HG02973 (cell line): ENCODE results near the gene NRL.
A peak's percentile ranks its signal among the peaks of the same experiment; 100 is the strongest.
"Not testable (repeated sequence)": the region's sequence is repeated elsewhere in the genome, so short reads cannot be mapped to it uniquely, and the experiment has no call there.

Source experiments
- ATAC-seq: cut with Tn5 transposase; IDR thresholded peaks from one replicate; pipeline ENCODE4 v1.9.1; 2021; ENCODE audit warnings: moderate library complexity; ENCODE audit not compliant: unreplicated experiment

NRL gene

DNA sequence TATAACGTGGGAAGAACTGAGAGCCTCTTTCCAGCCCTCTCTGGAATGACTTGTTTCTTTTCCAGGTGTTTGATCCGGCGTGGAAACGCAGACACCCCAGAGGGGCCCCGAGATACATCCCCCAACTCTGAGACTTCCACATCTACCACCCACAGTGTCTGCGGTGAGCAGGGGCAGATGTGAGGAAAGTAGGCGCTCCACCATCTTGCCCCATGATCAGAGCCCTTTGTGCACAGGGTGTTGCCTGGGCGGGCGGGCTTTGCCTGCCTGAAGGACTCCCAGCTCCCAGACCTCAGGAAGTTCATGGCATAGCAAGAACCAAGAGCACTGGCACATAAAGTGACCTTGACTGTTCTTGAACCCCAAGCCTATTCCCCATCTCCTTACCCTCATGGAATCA is 60.1 kb downstream of the NRL start:
- no peak for ATAC-seq

DNA sequence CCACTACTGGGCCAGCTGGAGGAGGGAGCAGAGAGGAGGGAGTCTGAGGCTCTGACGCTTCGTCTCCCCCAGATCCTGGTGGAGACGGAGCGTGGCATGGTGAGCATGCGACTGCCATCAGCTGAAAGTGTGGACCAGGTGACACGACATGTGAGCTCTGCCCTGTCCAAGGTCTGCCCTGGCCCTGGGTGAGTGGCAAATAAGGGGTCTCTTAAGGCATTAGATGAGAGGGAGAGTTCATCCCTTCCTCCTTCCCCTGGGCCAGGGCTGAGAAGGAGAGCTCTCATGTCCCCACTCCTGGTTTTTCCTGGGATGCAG is 60.5 kb downstream of the NRL start:
- no peak for ATAC-seq

DNA sequence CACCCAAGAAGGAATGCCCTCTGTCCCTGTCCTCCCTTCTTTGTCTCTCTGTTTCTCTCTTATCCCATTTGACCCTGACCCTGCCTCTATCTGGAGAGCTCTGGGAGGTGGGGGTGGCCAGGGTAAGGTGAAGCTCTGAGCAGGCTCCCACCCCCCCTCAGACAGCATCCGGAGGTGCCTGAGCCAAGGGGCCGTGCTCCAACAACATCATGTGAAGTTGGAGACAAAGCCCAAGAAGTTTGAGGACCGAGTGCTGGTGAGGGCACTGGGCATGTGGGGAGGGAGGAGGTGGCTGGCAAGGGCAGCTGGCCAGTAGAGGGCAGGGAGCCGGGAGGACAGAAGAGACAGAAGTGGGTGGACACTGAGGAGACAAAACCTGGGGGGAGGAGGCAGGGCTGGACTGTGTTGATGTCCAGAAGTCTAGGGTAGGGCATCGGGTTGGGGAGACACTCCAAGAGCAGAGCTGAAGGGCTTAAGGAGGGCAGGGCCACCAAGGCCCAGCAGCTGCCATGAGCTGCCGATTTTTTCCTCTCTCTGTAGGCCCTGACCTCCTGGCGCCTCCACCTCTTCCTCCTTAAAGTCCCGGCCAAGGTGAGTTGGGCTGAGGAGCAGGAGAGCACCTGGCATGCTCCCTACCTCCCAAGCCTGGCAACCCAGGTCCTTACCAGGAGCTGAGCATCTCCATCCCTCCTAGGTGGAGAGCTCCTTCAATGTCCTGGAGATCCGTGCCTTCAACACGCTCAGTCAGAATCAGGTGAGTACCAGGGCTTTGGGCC is 61.0 kb downstream of the NRL start:
- no peak for ATAC-seq

DNA sequence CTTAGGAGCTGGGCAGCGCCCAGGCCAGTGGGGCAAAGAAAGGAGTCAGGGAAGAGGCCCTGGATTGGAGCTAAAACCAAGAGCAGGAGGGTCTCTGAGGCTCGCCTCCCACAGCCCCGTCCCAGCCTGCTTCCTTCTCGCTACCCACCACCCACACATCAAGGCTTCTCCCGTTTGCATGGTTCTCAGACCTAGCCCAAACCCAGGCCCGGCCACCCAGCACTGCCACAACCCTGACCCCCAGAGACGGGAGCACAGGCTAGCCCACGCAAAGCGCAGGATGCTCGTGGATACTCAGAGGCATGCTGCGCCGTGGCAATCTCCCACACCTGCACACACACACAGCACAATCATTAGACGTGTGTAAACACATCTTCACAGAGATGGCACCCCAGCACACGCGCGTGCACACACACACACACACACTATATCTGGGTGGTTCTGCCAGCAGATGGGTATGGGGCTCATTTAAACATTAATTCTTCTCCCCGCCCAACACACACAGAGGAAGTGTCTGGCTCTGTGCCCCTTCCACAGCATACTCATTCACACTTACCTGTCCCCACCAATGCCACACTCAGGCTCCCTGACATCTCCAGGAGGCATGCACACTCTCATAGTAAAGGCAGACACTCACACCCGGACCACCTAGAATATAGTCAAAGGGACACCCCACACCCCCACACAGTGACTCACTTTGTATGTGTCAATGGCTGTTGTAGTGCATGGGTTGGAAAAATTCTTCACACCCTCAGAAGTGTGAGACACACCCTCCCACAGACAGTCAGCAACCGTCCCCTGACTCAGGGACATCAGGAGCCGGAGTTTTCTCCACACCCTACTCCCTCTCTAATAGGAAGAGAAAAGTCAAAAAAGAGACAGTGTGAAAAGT is 61.8 kb downstream of the NRL start:
- no peak for ATAC-seq

DNA sequence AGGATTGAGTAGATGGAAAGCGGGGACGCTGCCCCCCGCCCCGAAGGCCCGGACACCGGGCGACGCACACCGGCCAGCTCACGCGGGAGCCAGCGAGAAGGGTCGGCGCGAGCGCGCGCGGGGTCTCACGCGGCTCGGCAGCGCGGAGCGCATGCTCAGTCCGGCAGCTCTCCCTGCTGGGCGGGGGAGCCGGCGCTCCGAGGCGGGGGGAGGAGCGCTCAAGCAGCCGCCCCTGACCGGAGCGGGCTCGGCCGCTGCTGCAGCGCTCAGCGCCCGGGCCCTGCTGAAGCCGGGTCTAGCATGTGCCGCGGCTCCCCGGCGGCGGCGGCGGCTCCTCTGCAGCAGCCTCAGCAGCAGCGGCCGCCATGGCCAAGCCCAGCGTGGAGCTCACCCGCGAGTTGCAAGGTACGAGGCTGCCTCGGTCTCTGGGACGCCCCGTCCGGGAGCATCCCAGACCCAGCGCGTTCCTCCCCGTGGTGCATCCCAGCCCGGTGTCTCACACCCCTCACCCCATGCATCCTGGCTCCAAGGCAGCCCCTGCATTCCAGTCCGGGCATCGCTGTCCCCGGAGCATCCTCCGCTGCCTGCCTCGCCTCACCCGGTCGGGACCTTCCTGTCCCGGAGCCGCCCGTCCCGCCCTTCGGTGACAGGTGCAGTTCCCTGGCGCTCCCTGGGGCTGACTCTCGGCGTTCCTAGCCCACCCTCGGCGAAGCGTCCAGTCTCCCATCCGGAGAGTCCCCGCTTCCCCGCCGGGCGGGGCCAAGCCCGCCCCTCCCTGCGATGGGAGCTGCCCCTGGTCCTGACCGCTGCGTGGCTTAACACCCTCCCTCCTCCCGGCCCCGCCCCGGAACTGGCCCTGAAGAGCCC is 62.7 kb downstream of the NRL start, which contains the start of gene CARMIL3:
TSS of gene CARMIL3 (plus strand) at position 221 of the 867 bp plus-strand sequence. CDS start at position 366, 145 bp downstream.
- peak; percentile 59 for ATAC-seq

DNA sequence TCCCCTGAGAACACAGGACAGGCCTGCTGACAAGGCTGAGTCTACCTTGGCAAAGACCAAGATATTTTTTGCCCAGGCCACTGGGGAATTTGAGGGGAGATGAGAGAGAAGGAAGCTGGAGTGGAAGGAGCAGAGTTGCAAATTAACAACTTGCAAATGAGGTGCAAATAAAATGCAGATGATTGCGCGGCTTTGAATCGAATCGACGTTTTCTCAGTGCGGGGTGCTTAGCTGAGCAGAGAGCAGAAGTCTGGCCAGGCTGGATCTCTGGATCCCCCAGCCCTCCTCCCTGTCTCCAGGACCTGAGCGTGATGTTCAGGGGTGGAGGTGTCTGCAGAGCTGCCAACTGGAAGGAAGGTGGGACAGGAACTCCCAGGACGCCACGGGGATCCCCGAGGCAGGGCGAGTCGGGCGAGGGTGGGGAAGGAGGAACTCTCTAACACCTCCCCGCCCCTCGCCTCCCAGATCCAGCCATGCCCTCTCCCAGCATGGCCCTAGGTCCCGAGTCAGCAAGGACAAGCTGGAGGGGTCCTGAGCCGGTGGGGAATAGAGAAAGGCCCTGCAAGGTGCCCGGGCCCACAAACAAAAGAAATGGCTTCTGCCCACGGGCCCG is 63.5 kb downstream of the NRL start:
- ATAC-seq: no peak

DNA sequence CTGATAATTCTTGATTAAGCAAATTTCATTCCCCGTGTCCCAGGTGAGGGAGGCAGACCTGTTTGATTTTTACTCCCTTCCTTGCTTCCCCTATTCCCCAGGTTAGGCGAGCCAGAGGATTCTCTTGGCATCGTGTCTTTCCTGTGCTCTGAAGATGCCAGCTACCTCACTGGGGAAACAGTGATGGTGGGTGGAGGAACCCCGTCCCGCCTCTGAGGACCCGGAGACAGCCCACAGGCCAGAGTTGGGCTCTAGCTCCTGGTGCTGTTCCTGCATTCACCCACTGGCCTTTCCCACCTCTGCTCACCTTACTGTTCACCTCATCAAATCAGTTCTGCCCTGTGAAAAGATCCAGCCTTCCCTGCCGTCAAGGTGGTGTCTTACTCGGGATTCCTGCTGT is 64.0 kb downstream of the NRL start:
- ATAC-seq: not testable (repeated sequence)

DNA sequence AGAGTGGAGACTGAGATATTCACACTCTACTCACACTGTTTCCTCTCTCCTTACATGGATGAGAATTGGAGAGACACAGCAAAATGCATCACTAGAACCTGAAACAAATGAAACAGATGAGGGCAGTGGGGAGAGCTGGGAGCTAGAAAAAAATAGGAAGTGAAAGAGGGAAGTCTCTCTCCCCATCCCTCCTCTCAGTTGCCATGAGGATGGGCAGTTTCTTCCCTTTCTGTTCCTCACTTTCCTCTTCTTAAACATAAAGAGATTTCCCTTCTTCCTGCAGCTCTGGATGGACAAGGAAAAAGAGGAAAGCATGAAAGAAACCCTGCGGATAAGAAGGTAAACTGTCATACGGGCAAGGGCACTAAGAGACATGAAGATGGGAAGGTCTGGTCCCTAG is 65.7 kb downstream of the NRL start:
- not testable (repeated sequence) for ATAC-seq

DNA sequence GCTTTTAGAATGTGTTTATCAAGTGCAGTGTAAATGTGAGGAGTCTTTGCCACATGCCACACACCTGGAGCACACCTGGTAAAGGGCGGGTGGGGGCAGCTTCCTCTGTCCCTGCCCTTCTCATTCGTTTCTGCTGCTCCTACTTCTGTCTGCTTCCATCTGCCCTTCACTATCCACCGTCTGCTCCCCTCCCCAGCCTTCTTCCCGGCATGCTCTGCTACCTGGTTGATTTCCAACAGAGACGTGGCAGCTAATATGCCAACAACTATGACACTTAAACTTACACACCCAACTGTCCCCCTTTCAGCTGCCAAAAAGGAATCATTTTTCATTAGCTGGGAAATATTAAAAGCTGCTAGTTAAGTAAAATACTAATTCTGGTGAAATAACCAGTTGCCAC is 72.0 kb downstream of the NRL start:
- ATAC-seq: no peak

DNA sequence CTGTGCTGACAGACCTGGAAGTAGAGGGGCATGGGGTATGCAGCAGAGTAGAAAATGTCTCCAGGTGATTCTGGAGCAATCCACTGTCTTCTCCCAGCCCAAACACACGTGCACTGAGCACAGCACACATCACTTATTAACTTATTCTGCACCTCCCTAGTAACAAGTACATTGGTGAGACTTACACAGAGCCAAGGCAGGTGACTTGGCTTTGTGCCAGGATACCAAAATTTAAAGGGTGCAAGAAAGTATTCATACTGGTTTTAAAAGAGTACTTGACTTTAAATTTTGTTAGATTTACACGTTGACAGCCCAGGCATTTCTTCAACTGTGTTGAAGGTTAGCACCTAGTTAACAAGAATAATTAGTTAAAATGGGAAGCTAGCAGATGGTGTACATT is 74.1 kb downstream of the NRL start:
- ATAC-seq: no peak

DNA sequence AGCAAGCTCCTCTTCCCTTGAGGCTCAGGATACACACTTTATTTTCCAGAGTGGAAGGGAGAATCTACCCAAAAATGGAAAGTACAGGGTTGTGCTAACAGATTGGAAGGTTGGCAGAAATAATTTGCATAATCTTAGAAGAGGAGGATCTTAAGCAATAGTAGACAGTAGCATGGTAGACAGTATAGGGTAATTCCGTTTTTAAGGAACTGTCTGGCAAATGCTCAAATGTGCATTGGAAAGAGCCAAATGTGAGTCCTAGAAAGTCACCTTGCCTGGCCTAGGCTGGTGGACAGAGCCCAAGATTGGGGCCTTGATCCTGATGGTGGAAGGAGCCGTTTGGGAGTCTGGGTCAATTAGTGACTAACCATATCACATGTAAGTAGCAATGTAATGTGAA is 76.1 kb downstream of the NRL start:
- ATAC-seq: no peak

DNA sequence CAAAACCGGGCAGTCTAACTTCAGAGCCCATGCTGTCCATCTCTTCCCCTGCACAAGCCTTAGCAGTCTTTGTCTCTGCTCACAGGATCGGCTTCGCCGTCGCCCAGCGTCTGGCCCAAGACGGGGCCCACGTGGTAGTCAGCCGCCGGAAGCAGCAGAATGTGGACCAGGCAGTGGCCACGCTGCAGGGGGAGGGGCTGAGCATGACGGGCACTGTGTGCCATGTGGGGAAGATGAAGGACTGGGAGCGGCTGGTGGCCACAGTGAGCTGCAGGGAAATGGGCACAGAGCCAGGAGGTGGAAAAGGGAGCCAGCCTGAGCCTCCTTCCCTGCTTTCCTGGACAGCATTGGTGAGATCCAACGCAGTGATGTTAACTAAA is 77.1 kb downstream of the NRL start:
- ATAC-seq: no peak

DNA sequence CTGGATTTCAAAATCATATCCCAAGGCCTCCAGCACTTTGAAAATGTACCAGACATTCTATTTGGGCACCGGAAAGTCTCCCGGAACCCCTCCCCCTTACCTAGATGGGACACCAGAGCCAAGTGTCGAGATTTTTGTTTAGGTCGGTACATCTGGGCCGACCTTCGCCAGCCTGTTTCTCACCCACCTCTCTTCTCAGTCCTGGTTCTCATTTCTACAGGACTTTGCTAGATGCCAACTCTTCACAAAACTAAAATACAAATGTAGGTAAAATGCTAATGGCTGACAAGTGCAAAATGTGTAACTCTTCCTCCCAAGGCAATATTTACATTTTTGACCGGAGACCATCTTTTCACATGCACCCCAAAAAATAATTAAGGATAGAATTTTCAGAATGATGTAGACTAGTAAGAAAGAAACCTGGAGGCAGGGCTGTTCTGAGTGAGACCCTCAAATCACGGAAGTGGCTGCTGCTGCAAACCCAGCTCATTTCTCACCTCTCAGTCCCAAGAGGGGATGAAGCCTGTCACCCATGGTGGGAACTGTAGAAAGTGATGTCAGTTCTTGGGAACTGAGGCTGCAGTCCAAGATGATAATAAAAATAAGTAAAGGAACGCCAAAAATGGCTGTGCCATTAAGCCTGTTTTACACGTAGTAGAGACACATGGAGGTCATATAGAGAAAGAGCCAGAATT is 77.6 kb downstream of the NRL start:
- not testable (repeated sequence) for ATAC-seq

DNA sequence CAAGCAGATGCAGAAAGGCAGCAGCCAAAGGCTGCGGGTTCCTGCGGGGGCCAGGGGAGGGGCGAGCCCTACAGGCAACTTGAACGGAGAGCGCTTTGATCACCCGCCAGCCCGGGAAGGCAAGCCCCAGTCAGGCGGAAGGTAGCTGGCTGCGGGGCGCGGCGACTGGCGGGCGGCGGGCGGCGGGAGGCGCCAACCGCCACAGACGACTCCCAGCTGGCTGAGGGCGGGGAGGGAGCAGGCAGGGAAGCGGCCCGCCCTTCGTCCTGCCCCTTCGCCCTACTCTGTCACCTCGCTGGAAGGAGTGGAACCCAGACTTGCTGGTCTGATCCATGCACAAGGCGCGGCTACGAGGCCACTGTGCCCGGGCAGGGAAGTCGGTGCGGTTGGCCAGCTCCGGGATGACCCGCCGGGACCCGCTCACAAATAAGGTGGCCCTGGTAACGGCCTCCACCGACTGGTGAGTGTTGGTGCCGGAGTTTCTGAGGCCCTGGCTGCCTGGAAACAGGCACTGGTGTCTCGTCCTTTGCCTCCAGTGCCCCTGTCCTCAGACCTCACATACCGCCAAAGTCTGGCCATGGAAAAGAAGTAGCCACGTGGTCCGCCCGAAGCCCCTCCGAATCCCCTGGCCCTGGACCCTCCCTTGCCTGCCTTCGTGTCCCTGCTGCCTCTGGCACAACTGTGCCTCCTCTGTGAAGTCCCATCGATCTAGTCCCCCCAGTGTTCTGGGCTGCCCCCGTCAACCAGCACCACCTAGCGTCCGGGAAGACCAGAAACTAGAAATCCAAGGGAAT is 78.4 kb downstream of the NRL start:
- peak; percentile 54 for ATAC-seq

DNA sequence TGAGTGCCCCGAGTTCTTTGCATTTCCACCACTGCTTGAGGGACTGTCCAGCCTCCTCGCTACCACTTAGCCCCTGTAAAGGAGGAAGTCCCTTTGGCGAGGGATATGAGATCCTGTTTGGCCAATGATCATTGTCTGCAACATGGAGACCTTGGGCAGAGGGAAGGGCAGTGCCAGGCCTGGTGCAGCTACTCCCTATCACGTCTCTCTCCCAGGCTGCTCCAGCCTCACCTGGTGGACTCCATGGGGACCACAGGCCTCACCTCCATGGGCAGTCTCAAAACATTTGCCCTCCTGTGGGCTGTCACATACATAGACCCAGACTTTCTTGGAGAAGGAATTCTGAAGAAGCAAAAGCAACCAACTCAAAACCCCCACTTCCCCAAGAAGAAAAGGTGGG is 79.0 kb downstream of the NRL start:
- peak; percentile 27 for ATAC-seq

DNA sequence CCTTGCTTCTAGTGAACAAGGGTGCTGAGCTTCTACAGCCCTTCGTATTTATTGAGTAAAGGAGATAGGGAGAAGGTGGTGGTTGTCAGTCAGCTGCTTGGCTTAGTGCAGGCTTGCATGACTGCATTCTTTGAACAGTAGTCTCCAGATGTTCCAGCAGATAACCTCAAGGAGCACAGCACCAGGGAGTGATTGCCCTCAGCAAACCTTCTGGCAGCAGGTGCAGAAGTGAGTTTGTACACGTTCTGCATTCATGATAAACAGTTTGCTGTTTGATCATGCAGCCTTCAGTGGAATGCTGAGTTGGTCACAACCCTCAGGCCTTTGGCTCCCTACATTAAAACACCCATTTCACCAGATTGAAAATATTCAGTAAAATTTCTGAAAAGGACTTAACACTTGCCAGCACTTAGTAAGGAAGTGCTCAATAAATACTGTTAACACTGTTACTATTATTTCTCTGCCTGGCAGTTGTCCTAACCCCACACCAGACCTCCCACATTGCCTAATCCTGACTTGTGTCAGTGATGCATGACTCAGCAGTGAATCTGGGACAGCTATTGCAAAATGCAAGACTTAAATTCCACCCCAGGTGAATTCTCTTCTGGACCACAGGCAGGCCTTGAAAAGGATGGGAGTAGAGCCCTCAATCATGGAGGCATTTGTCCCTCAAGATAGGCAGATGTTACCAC is 81.9 kb downstream of the NRL start:
- no peak for ATAC-seq

DNA sequence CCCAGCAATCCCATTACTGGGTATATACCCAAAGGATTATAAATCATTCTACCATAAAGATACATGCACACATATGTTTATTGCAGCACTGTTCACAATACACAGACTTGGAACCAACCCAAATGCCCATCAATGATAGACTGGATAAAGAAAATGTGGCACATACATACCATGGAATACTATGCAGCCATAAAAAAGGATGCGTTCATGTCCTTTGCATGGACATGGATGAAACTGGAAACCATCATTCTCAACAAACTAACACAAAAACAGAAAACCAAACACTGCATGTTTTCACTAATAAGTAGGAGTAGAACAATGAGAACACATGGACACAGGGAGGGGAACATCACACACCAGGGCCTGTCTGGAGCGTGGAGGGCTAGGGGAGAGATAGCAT is 83.4 kb downstream of the NRL start:
- not testable (repeated sequence) for ATAC-seq

DNA sequence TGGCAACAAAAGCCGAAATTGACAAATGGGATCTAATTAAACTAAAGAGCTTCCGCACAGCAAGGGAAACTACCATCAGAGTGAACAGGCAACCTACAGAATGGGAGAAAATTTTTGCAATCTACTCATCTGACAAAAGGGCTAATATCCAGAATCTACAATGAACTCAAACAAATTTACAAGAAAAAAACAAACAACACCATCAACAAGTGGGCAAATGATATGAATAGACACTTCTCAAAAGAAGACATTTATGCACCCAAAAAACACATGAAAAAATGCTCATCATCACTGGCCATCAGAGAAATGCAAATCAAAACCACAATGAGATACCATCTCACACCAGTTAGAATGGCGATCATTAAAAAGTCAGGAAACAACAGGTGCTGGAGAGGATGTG is 85.1 kb downstream of the NRL start:
- not testable (repeated sequence) for ATAC-seq
